Lower leg skin (tissue), 4 donors: ENCODE results near the gene RNF207. TPM values are rescaled to one million over a fixed set of nuclear protein-coding genes. Genes with fewer than 3 reads are reported as not detected.

Experiments used
- DNase-seq, 2 donors: peaks; one replicate each; pipeline ENCODE4 v3.0.0-alpha.2; 2019; ENCODE audit warnings: low spot score in 2 of 2
- H3K4me3 ChIP-seq: fragments of 200-600 bp; sonication (generic); 2 replicates; pipeline ENCODE4 v1.5.1; 2017; ENCODE audit warnings: mild to moderate bottlenecking, low read depth; ENCODE audit not compliant: poor library complexity, severe bottlenecking
- POLR2A ChIP-seq, 2 donors: fragments of 450-650 bp; IDR thresholded peaks; one replicate each; pipeline ENCODE4 v1.6.1; 2016 to 2017; ENCODE audit warnings: antibody characterized with exemption in 2 of 2, mild to moderate bottlenecking in 1 of 2, moderate library complexity in 1 of 2
- WGBS, 2 donors: methylation state at CpG; one replicate each; pipeline ENCODE4 v1.1.5; 2018; 5-methylcytosine and 5-hydroxymethylcytosine counted together
- intact Hi-C: fragments of 100-400 bp; cut with DNase I; formaldehyde crosslinking; loops from one replicate; pipeline ENCODE4 v1.15.0; 2023; ENCODE audit warnings: low total_unique reads
- total RNA-seq, 4 donors: library from RNA; depleted of rRNA; stranded (reverse); fragments of >200 nt; gene quantifications; one replicate each; pipeline ENCODE4 v1.1.0, GENCODE V29; 2016
- TF ChIP-seq, protein P1 (sequence below), 3 donors: fragments of 450-650 bp; IDR thresholded peaks; one replicate each; pipeline ENCODE4 v1.5.1; 2016; ENCODE audit warnings: antibody characterized with exemption in 3 of 3, mild to moderate bottlenecking in 3 of 3, moderate library complexity in 2 of 3

RNF207 gene
- total RNA-seq, 4 donors from 2014 or later, result 5.0 to 10.4 (median 7.7) TPM

DNA sequence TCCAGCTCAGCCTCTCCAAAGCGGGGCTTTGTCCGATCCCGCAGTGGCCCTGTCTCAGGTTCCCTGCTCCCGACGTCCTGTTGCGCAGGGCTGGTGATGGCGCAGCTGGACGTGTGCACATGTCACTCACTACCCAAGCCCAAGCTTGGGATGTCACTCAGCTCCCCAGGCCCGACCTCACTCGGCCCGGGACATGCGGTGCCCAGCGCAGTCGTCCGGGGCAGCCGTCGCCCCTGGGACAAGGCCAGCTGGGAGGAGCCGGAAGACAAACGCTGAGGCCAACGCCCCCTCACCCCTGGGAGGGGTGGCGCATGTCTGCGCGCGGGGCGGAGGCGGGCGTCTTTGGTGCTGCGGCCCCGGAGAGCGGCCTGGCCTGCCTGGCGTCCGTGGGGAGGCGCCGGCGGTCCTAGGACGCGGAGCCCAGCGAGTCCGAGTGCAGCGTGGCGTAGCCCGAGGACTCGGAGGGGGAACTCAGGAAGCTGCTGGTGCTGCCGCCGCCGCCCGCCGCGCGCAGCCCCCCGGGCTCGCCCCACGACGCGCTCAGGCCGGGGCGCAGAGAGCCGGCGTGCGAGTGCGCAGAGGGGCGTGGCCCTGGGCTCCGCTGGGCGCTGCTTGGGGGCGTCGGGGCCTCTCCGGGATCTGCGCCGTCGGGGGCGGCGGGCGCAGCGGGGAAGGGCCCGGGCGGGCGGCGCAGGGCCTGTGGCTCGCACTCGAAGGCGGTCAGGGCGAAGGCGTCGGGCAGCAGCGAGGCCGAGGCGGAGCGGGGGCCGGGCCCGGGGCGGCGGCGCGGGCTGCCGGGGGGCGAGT lies 43.2 kb downstream of the RNF207 start:
- H3K4me3 ChIP-seq, result no peak overlapping the region
- 6% methylated on average over 21 of the region's 96 CpGs; no CpG with 5 or more reads in 1 of the 2 donors for WGBS, 2 donors
- no peak for DNase-seq
- TF ChIP-seq, protein P1, sequence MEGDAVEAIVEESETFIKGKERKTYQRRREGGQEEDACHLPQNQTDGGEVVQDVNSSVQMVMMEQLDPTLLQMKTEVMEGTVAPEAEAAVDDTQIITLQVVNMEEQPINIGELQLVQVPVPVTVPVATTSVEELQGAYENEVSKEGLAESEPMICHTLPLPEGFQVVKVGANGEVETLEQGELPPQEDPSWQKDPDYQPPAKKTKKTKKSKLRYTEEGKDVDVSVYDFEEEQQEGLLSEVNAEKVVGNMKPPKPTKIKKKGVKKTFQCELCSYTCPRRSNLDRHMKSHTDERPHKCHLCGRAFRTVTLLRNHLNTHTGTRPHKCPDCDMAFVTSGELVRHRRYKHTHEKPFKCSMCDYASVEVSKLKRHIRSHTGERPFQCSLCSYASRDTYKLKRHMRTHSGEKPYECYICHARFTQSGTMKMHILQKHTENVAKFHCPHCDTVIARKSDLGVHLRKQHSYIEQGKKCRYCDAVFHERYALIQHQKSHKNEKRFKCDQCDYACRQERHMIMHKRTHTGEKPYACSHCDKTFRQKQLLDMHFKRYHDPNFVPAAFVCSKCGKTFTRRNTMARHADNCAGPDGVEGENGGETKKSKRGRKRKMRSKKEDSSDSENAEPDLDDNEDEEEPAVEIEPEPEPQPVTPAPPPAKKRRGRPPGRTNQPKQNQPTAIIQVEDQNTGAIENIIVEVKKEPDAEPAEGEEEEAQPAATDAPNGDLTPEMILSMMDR (IDR thresholded peaks at IDR 0.05), result no peak
- no peak for TF ChIP-seq POLR2A (IDR thresholded peaks at IDR 0.05)
- intact Hi-C loops, result loop anchor here (5.0 to 10.0 kb wide), 2 partner anchors 148 to 194 kb away; no protein-coding TSS in a partner anchor

DNA sequence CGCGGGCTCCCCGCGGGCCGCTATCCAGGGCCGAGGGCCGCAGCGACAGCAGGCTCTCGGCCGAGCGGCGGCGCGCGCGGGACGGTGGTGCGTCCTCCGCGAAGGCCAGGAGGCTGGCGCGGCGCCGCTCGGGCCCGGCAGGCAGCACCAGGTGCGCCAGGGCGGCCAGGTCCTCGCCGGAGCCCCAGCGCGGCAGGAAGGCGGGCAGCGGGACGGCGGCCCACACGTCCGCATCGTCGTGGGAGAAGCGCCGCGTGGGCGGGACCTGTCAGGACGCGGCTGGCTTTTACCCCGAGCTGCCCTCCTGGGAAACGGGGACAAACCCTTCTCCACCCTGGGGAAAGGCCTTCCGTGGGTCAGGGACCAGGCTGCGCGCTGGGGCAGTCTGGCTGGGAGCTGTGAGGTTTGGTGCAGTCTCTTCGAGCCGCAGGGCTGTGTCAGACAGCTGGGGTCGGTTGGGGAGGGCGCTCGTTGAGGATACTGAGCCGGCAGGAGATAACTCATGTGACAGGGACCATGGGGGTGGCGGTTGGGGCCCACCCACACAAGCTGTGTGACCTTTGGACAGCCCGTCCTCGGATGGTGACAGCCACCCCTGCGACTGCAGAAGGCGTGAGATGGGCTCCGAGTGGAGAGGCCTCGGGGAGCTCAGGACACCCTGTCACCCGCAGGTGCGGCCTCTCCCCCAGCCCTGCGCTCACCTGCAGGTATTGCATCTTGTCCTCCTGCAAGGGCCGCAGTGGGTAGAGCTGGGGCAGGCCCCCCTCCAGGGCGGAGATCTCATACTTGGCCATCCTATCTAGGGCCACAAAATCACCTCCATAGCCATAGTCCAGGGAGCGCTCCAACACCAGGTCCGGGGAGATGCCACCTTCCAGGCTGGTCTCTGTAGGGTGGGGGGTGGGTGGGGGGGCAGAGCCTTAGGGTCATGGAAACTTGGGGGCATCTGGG lies 44.1 kb downstream of the RNF207 start:
- 30 to 33% methylated on average over 39 to 47 of the region's 71 CpGs for WGBS, 2 donors
- no peak for DNase-seq
- TF ChIP-seq POLR2A (IDR thresholded peaks at IDR 0.05), result no peak
- TF ChIP-seq, protein P1 (IDR thresholded peaks at IDR 0.05), result no peak
- no peak overlapping the region for H3K4me3 ChIP-seq
- intact Hi-C loops, result loop anchor here (5.0 to 10.0 kb wide), 2 partner anchors 147 to 195 kb away; no protein-coding TSS in a partner anchor

DNA sequence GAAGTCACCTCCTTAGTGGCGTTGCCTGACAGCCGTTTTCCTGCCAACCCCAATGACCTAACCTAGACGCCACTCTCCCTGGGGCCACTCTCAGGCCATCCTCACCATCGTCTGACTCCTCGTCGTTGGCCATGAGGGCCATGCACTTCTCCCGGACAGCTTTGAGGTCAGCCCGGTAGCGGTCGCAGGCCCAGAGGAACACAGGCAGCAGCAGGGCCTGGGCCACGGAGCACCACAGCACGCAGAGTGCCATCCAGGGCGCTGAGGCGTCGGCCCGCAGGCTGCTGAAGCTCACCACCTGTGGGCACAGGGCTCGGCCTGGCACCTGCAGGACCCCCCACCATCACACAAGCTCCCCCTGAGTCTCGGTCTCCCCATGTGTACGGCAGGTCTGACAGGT lies 45.3 kb downstream of the RNF207 start:
- TF ChIP-seq POLR2A (IDR thresholded peaks at IDR 0.05), result no peak
- TF ChIP-seq, protein P1 (IDR thresholded peaks at IDR 0.05), result no peak
- intact Hi-C loops, result no loop called here
- DNase-seq, result no peak
- H3K4me3 ChIP-seq, result no peak overlapping the region
- 87 to 88% methylated on average over 19 of the region's 19 CpGs for WGBS, 2 donors

DNA sequence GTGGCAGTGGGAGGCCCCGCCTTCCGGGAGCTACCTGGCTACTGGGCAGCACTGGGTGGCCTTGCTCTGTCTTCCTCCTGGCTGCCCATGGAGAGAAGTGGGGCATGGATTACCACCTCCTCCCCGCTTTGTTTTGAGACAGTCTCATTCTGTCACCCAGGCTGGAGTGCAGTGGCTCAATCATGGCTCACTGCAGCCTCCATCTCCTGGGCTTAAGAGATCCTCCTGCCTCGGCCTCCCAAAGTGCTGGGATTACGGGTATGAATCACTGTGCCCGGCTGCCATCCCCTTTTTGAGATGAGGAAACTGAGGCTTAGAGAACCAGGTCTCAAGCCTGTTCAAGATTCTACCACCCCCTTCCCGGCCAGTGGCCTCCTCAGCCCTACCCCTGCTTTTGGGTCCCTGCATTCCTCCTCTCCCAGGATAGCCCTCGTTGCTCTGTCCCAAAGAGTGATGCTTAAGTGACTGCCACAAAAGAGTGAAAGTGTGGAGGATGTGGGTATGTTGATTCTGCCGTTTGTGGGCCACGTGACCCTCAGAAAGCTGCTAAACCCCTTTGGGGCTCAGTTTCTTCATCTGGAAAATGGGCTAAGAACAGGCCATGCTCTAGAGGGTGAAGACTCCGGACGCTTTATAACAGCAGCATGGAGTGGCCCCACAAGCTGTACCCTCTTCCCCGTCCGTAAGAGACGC lies 45.9 kb downstream of the RNF207 start:
- intact Hi-C loops, result no loop called here
- WGBS, 2 donors, result 77 to 84% methylated on average over 14 to 15 of the region's 15 CpGs

DNA sequence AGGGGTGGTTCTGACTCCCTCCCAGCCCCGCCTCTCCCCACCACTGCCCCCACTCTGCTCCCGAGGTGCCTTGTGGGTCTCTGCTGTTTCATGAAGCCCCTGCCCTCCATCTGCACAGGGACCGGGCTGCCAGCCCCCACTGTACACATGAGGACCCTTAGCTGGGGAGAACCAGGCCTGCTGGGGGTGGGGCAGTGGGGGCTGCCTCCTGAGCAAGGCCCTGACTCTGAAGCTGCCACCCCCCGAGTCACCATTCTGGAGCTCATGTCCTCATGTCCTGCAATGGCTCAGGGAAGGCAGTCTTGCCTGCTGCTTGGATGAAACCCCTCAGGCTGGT lies 46.4 kb downstream of the RNF207 start:
- no peak for TF ChIP-seq POLR2A (IDR thresholded peaks at IDR 0.05)
- TF ChIP-seq, protein P1 (IDR thresholded peaks at IDR 0.05), result no peak
- intact Hi-C loops, result no loop called here
- WGBS, 2 donors, result 82 to 84% methylated on average over 4 of the region's 4 CpGs
- DNase-seq, result no peak
- no peak overlapping the region for H3K4me3 ChIP-seq

More for the DNA sequence above, 45.9 kb downstream of the RNF207 start:
- H3K4me3 ChIP-seq, result no peak overlapping the region
- no peak for DNase-seq
- TF ChIP-seq, protein P1 (IDR thresholded peaks at IDR 0.05), result no peak
- no peak for TF ChIP-seq POLR2A (IDR thresholded peaks at IDR 0.05)
